Activated T-cell treated with anti-CD3 and anti-CD28 coated beads, Interleukin-2, amount 50 U/mL, for 1 hour (primary cell): Measurements from ENCODE around the gene TUBD1.
"Not testable (repeated sequence)": the region's sequence is repeated elsewhere in the genome, so short reads cannot be mapped to it uniquely, and the experiment has no call there.

Experiments used
- DNase-seq: peaks from one replicate; pipeline ENCODE4 v3.0.0-alpha.2; 2020

The TUBD1 gene

GRCh38 chr17:59841882-59842263 lies 50.9 kb downstream of the TUBD1 start:
- not testable (repeated sequence) for DNase-seq

GRCh38 chr17:59841091-59841881 lies 51.5 kb downstream of the TUBD1 start:
- not testable (repeated sequence) for DNase-seq

- DNase-seq = no peak
These were observed 52.2 kb downstream of the TUBD1 start for GRCh38 chr17:59840329-59841090.

GRCh38 chr17:59839651-59840328 lies 53.0 kb downstream of the TUBD1 start:
- DNase-seq = no peak

GRCh38 chr17:59838052-59838916 lies 54.5 kb downstream of the TUBD1 start:
- DNase-seq = peak; percentile 45

GRCh38 chr17:59837308-59838051 lies 55.3 kb downstream of the TUBD1 start:
- no peak for DNase-seq

GRCh38 chr17:59832883-59833379 lies 59.8 kb downstream of the TUBD1 start:
- DNase-seq = no peak

- no peak for DNase-seq
These were observed 61.8 kb downstream of the TUBD1 start for GRCh38 chr17:59830846-59831486.

- no peak for DNase-seq
These were observed 62.6 kb downstream of the TUBD1 start for GRCh38 chr17:59830007-59830630.

GRCh38 chr17:59829217-59830006 lies 63.3 kb downstream of the TUBD1 start:
- DNase-seq = no peak

- DNase-seq = not testable (repeated sequence)
These were observed 63.9 kb downstream of the TUBD1 start for GRCh38 chr17:59828819-59829216.

GRCh38 chr17:59828478-59828760 lies 64.3 kb downstream of the TUBD1 start:
- no peak for DNase-seq

GRCh38 chr17:59827721-59828477 lies 64.8 kb downstream of the TUBD1 start:
- DNase-seq = no peak

GRCh38 chr17:59826706-59827453 lies 65.9 kb downstream of the TUBD1 start:
- DNase-seq = no peak

GRCh38 chr17:59825533-59826322 lies 67.0 kb downstream of the TUBD1 start:
- DNase-seq = no peak

GRCh38 chr17:59815965-59816364 lies 76.8 kb downstream of the TUBD1 start:
- DNase-seq = no peak

GRCh38 chr17:59814685-59815084 lies 78.1 kb downstream of the TUBD1 start:
- DNase-seq = no peak

- DNase-seq = no peak
These were observed 78.5 kb downstream of the TUBD1 start for GRCh38 chr17:59814276-59814675.
